Muscle layer of duodenum (tissue), 2 donors: Measurements from ENCODE around the gene METTL3.
A peak's percentile ranks its signal among the peaks of the same experiment; 100 is the strongest.

Experiments used
- H3K27ac ChIP-seq: one replicate; pipeline ENCODE4 v1.7.0; 2013; ENCODE audit warnings: mild to moderate bottlenecking, low read length
- H3K27me3 ChIP-seq: one replicate; pipeline ENCODE4 v1.7.0; 2013; ENCODE audit warnings: low read depth, mild to moderate bottlenecking, control low read depth, low read length
- H3K36me3 ChIP-seq, 2 donors: one replicate each; pipeline ENCODE4 v1.7.0; 2013; ENCODE audit warnings: low read length in 2 of 2, control low read depth in 1 of 2, mild to moderate bottlenecking in 1 of 2; ENCODE audit not compliant: insufficient read depth in 2 of 2, control insufficient read depth in 1 of 2
- H3K4me1 ChIP-seq, 2 donors: one replicate each; pipeline ENCODE4 v1.7.0; 2013; ENCODE audit warnings: low read length in 2 of 2, mild to moderate bottlenecking in 2 of 2, control low read depth in 1 of 2, moderate library complexity in 1 of 2; ENCODE audit not compliant: insufficient read depth in 2 of 2, control insufficient read depth in 1 of 2
- H3K4me3 ChIP-seq, 2 donors: one replicate each; pipeline ENCODE4 v1.7.0; 2013; ENCODE audit warnings: low read length in 2 of 2, low read depth in 1 of 2, mild to moderate bottlenecking in 1 of 2
- H3K9me3 ChIP-seq, 2 donors: one replicate each; pipeline ENCODE4 v1.7.0; 2013; ENCODE audit warnings: low read length in 2 of 2, control low read depth in 1 of 2, mild to moderate bottlenecking in 1 of 2; ENCODE audit not compliant: control insufficient read depth in 1 of 2
- donor health status: healthy.

METTL3 gene

DNA sequence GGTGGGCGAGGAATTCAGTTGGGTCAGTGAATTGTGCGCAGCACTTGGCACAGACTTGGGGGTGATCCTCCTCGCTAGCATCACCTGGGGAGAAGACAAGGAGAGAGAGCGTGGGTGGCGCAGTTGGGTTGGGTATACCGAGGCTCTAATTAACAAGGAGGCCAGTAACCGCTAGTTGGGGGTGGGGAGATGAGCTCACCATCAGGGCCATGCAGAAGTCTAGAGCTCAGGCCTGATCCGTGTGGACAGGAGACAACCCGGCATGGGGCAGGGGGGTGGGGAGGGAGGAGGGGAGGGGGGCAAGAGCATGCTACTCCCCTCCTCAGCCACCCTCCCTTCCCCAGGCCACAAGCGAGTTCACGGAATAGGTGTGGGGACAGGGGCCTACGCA is 14.4 kb upstream of the METTL3 start:
- Histone ChIP-seq H3K27me3 (no peaks in the 10 kb centered on the region), H3K27ac (no peak overlapping the region), H3K4me1 (peaks cover 0 to 49% of the 10 kb centered on the region in 2 donors), H3K4me3 (peak overlapping the region; percentile 67 to 86), H3K9me3 (no peaks in the 10 kb centered on the region), H3K36me3 (peaks cover 0 to 14% of the 10 kb centered on the region in 2 donors)

DNA sequence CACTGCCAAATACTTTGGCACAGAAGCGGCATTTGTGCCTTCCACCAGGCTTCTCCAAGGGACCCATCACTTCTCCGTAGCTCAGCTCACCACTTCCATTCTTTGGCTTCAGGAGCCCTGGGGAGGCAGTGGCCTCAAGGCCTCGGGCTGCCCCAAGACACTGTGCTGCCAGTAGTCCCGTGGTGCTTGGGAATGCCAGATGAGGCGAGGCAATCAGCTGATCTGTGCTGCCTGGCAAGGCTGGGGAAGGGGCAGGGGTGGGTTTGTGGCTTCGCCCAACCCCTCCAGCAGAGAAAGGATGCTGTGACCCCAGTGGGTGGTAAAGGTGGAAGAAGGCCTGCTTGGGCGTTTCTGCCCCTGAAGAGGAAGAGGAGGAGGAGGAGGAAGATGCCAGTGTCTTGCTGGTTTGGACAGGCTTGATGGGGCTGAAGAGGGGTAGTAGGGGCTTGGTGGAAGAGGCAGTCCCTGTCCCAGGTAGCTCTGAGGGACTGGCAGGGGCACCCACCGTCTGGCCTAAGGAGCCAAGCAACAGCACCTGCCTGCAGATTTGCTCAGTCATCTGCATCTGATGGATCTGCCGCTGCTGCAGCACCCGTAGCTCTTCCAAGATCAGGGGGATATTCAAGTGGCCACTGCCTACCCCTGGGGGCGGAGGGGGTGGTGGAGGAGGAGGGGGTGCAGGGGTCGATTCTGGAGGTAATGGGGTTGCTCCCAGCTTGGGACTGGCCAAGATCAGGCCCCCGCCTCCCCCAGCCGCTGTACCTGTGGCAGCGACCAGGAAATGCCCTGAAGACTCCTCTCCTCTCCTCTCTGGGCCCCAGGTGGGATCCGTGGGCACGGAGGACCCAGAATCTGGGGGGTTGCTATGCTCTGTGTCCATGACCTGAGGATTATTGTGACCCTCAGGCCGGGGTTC is 13.7 kb upstream of the METTL3 start:
- H3K27me3 ChIP-seq, result no peaks in the 10 kb centered on the region
- peaks cover 0 to 14% of the 10 kb centered on the region in 2 donors for H3K36me3 ChIP-seq
- H3K9me3 ChIP-seq, result no peaks in the 10 kb centered on the region
- peaks cover 0 to 49% of the 10 kb centered on the region in 2 donors for H3K4me1 ChIP-seq
- H3K4me3 ChIP-seq, result peak overlapping the region; percentile 67 to 86
- no peak overlapping the region for H3K27ac ChIP-seq

DNA sequence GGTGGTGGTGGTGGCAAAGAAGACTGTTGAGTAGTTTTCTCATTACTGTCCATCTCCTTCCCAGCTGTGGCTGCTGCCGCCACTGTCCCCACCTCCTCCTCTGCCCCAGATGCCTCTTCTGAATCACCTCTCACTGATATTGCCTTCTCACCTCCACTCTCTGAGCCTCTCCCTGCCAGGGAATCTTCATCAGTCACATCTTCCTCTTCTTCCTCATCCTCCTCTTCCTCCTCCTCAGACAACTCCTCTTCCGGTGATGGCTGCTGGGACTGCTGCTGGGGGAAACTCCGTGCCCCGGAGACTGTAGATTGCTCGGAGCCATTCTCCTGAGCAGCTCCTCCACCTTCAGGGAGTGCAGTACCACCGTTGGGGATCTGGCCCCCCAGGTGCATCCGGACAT is 12.1 kb upstream of the METTL3 start:
- Histone ChIP-seq H3K4me1 (peaks cover 3 to 49% of the 10 kb centered on the region in 2 donors), H3K27ac (no peak overlapping the region), H3K36me3 (peaks cover 0 to 14% of the 10 kb centered on the region in 2 donors), H3K4me3 (no peak overlapping the region), H3K27me3 (no peaks in the 10 kb centered on the region), H3K9me3 (no peaks in the 10 kb centered on the region)

DNA sequence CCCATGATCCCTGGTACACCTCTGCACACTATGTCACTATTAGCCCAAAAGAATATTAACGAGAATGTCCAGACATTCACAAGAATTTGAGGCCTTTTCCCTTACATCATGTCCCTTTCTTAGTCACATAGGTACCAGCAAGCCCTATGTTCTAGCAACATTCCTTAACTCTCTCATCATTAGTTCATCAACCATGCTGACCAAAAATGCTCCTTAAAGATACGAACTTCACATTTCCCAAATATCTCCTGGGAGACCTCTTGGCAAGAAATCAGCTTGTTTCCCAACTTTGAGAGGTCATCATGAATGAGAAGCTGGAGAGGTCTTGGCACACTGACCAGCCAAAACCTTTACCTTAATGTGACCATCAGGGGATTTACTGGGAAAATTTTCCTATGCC is 10.4 kb upstream of the METTL3 start:
- Histone ChIP-seq H3K4me3 (no peak overlapping the region), H3K27ac (no peak overlapping the region), H3K36me3 (peaks cover 0 to 14% of the 10 kb centered on the region in 2 donors), H3K27me3 (no peaks in the 10 kb centered on the region), H3K9me3 (no peaks in the 10 kb centered on the region), H3K4me1 (peaks cover 4 to 40% of the 10 kb centered on the region in 2 donors)

DNA sequence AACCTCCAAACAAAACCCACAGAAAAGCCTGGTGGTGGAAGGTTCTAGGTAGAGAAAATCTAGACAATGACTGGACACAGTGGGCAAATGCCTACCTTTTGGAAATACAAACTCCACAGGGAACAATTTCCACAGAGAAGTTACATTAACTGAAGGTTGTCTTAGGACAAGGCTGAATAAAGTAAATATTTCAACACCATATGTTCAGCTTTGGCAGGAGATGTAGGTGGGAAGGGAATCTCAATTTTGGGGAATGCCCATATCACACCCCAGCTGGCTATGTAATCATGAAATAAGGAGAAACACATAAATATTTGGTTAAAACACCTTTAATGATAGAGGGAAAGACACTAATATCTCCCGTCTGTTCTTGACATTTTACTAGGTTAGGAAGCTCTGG is 9.6 kb upstream of the METTL3 start:
- Histone ChIP-seq H3K36me3 (peaks cover 0 to 14% of the 10 kb centered on the region in 2 donors), H3K27ac (no peak overlapping the region), H3K4me3 (no peak overlapping the region), H3K4me1 (peaks cover 4 to 40% of the 10 kb centered on the region in 2 donors), H3K27me3 (no peaks in the 10 kb centered on the region), H3K9me3 (no peaks in the 10 kb centered on the region)

DNA sequence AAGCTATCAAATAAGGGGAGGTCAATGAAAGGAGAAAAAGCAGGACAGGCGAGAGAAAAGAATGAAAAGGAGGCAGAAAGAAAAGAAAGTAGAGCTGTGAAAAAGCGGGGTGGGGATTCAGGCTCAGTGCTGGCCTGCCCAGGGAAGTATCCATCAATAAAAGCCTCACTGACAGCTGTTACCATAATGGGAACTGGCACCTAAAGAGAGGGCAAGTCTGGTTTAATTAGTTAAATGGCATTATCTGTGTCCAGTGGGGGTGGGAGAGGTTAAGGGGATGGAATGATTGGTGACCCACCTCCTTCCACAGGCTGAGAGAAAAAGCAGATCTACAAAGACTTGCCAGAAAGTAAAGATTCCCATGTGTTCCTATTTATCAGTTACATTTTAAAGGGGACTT is 7.6 kb upstream of the METTL3 start:
- Histone ChIP-seq H3K27ac (peak overlapping the region; percentile 6), H3K9me3 (no peaks in the 10 kb centered on the region), H3K27me3 (no peaks in the 10 kb centered on the region), H3K4me1 (peaks cover 4 to 23% of the 10 kb centered on the region in 2 donors), H3K36me3 (peaks cover 0 to 9% of the 10 kb centered on the region in 2 donors), H3K4me3 (no peak overlapping the region)

DNA sequence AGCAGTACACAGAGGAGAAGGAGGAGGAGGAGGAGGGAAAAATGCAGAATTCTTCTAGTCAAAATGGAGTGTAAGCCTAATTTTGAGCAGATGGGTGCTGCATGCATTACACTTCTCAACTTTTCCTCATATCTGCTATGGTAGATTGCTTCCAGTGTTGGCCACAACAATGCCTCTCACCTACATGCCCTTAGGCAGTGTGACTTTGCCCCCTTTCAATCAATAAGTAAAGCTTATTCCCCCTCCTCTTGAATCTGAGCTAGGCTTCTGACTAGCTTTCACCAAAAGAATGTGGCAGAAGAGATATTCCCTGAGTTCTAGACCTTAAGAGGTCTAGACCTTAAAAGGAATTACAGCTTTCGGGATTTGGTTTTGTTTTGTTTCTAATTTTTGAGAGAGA is 3.2 kb upstream of the METTL3 start:
- no peaks in the 10 kb centered on the region for H3K27me3 ChIP-seq
- peaks cover 9 to 20% of the 10 kb centered on the region in 2 donors for H3K4me1 ChIP-seq
- no peak overlapping the region for H3K27ac ChIP-seq
- H3K9me3 ChIP-seq, result no peaks in the 10 kb centered on the region
- no peak overlapping the region for H3K4me3 ChIP-seq
- H3K36me3 ChIP-seq, result no peaks in the 10 kb centered on the region

DNA sequence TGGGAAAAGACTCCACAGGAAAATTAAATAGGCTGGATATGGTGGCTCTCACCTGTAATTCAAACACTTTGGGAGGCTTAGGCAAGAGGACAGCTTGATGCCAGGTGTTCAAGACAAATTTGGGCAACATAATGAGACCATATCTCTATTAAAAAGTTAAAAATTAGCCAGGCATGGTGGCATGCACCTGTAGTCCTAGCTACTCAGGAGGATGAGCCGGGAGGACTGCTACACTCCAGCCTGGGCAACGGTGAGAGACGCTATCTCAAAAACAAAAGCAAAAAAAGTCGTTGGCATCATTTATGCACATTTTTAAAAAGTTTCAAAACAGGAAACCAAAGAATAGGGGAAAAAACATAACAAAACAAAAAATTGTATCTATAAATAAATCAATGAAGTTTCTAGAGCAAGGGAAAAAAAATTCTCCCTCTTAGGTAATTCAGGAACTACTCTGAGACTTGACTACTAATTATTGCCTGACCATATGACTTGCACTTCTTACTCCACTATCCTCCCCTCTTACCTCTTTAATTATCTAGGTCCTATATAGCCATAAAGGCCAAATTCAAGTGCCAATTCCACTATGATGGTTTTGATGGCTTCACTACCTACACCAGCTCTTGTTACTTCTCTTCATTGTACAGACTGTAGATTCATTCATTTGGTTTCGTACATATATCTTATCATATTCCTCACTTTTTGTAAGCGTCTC is 1.6 kb downstream of the METTL3 start:
- H3K4me3 ChIP-seq, result peak overlapping the region; percentile 90 to 97
- H3K9me3 ChIP-seq, result no peaks in the 10 kb centered on the region

DNA sequence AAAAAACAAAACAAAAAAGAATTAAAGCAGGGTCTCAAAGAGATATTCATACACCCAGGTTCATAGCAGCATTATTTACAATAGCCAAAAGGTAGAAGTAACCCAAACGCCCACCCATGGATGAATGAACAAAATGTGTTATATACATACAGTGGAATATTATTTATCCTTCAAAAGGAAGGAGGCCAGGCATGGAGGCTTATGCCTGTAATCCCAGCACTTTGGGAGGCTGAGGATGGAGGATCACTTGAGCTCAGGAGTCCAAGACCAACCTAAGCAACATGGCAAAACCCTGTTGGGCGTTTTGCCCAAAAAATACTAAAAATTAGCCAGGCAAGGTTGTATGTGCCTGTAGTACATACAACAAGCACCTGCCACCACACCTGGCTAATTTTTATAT is 4.6 kb downstream of the METTL3 start:
- Histone ChIP-seq H3K4me3 (no peak overlapping the region), H3K4me1 (peaks cover 6 to 21% of the 10 kb centered on the region in 2 donors), H3K27ac (no peak overlapping the region), H3K27me3 (no peaks in the 10 kb centered on the region), H3K36me3 (peaks cover 18 to 19% of the 10 kb centered on the region in 2 donors), H3K9me3 (no peaks in the 10 kb centered on the region)

More for the DNA sequence above, 1.6 kb downstream of the METTL3 start:
- Histone ChIP-seq H3K36me3 (no peaks in the 10 kb centered on the region), H3K27me3 (no peaks in the 10 kb centered on the region), H3K27ac (no peak overlapping the region), H3K4me1 (peaks cover 6 to 25% of the 10 kb centered on the region in 2 donors)

DNA sequence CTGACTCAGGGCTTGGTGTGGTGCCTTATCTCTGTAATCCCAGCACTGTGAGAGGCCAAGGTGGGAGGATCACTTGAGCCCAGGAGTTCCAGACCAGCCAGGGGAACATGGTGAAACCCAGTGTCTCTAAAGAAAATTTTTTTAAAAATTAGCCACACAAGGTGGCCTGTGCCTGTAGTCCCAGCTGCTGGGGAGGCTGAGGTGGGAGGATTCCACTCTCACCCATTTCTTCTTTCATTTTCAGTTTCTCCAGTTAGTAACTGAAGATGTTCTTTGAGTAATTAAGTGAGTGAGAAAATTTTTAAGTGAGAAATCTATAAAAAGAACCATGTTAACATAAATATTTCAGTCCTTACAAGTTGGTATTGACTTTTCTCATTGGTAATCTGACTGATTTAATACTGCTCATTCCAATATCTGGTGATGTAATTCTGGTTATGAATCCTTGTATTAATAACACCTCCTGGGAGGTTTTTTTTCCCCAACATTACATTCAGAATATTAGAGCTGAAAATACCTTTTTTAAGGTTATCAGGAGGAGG is 6.1 kb downstream of the METTL3 start:
- H3K27me3 ChIP-seq, result no peaks in the 10 kb centered on the region
- H3K9me3 ChIP-seq, result no peaks in the 10 kb centered on the region
- H3K27ac ChIP-seq, result no peak overlapping the region
- H3K4me3 ChIP-seq, result no peak overlapping the region
- peaks cover 3 to 13% of the 10 kb centered on the region in 2 donors for H3K4me1 ChIP-seq
- peaks cover 31 to 32% of the 10 kb centered on the region in 2 donors for H3K36me3 ChIP-seq

DNA sequence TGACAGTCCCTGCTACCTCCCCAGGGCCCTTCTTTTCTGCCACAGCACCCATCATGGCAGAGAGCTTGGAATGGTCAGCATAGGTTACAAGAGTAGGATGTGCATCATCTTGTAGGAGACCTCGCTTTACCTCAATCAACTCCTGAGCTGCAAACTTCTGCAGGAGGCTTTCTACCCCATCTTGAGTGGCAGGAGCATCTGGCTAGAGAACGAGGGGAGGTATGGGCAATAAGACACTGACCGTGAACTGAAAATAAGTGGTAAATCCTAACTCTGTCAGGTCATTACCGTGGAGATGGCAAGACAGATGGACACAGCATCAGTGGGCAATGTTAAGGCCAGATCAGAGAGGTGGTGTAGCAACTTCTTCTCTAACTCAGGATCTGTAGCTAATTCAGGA is 7.8 kb downstream of the METTL3 start:
- Histone ChIP-seq H3K27ac (no peak overlapping the region), H3K4me3 (no peak overlapping the region), H3K36me3 (peaks cover 48% of the 10 kb centered on the region in 2 donors), H3K9me3 (no peaks in the 10 kb centered on the region), H3K4me1 (peaks cover 0 to 4% of the 10 kb centered on the region in 2 donors), H3K27me3 (no peaks in the 10 kb centered on the region)
